D721Med (cell line): ENCODE measurements around the gene KLHL15.

Experiments used
- DNase-seq: peaks from one replicate; pipeline ENCODE4 v3.0.0; 2011; ENCODE audit warnings: low spot score; ENCODE audit not compliant: insufficient read length
- FAIRE-seq: peaks from 2 replicates; lab custom pipeline; 2011; peaks lifted over from hg19 to GRCh38; lab: Jason Lieb, UNC
- CTCF ChIP-seq: IDR thresholded peaks from 2 replicates; pipeline ENCODE4 v1.5.1; 2012; ENCODE audit warnings: mild to moderate bottlenecking, control low read depth; ENCODE audit not compliant: insufficient read depth; ENCODE audit errors: missing control alignments

Gene KLHL15

GRCh38 chrX:23952391-23952790, 74.6 kb downstream of the KLHL15 start:
- TF ChIP-seq CTCF, result no peak
- no peak for DNase-seq
- no peak for FAIRE-seq

- DNase-seq (no peak), FAIRE-seq (no peak)
- no peak for TF ChIP-seq CTCF
Measured at GRCh38 chrX:23945206-23945605, 81.8 kb downstream of the KLHL15 start.

- FAIRE-seq (no peak), DNase-seq (no peak)
- no peak for TF ChIP-seq CTCF
Measured at GRCh38 chrX:23944234-23944633, 82.8 kb downstream of the KLHL15 start.

GRCh38 chrX:23939203-23939602, 87.8 kb downstream of the KLHL15 start:
- FAIRE-seq (no peak), DNase-seq (no peak)
- TF ChIP-seq CTCF, result no peak

GRCh38 chrX:23938690-23939089, 88.3 kb downstream of the KLHL15 start:
- no peak for TF ChIP-seq CTCF
- FAIRE-seq, result no peak
- DNase-seq, result no peak

GRCh38 chrX:23937100-23937499, 89.9 kb downstream of the KLHL15 start:
- DNase-seq (no peak), FAIRE-seq (peak; percentile 38)
- no peak for TF ChIP-seq CTCF

GRCh38 chrX:23936180-23936579, 90.8 kb downstream of the KLHL15 start:
- no peak for TF ChIP-seq CTCF
- DNase-seq, result no peak
- peak; percentile 80 for FAIRE-seq
